Sigmoid colon (tissue), 4 donors: Measurements from ENCODE around the gene MTFMT.

Source experiments
- CTCF ChIP-seq, 4 experiments: fragments of 450-650 bp in 3 of 4; fragments of 200-600 bp in 1 of 4; IDR thresholded peaks; one replicate each; pipeline ENCODE4 v1.5.1; 2016 to 2019; ENCODE audit warnings: antibody characterized with exemption in 4 of 4, mild to moderate bottlenecking in 3 of 4, moderate library complexity in 2 of 4
- EP300 ChIP-seq, 4 donors: sonication (generic); formaldehyde crosslinking; IDR thresholded peaks; one replicate each; pipeline ENCODE4 v1.6.1; 2017; ENCODE audit warnings: antibody characterized with exemption in 4 of 4

DNA sequence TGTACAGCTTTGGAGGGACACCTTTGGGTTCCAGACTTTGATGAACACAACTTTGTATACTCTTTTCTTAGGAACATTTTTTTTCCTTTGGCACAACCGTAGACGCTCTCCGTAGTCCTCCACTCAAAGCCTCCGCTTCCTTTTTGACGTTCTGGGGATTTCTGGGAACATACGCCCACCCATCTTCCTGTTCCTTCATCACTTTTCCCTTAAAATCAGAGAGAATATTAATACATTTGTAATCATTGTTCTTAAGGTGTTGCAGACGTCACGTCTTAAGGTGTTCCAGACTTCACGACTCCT is 39.3 kb downstream of the MTFMT start:
- TF ChIP-seq CTCF (IDR thresholded peaks at IDR 0.05) (no peak), EP300 (IDR thresholded peaks at IDR 0.05) (no peak)
